ENCODE results near the gene RAD51B. TPM values are rescaled to one million over a fixed set of nuclear protein-coding genes. Genes with fewer than 3 reads are reported as not detected.

RAD51B gene
- total RNA-seq, 1 experiment from 2014 or later, result 14.2 TPM

DNA sequence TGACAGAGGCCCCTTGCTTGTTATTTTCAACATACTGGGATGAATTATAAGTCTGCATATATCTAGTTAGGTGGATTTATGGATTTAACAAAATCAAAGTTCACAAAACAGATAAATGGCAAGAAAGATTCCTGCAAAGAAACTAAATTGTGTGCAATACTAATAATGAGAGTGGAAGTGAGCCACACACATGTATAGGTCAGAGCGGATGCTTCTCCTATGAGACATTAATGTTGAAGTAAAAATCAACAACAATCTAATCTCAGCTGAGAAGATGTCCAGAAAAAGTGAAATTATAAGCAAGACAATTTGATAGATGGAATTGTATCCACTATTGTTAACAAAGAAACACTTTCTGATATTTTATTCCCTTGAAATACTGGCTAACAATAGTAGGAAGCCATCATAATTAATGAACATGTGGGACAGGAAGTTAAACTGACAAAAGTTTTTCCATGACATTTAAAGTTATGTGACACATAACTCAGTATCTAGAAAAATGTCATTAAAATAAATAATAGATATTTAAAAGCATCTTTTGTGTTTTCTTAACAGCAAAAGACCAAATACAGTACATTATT is 39.7 kb downstream of the RAD51B start (continued):
- TF ChIP-seq, protein P1, sequence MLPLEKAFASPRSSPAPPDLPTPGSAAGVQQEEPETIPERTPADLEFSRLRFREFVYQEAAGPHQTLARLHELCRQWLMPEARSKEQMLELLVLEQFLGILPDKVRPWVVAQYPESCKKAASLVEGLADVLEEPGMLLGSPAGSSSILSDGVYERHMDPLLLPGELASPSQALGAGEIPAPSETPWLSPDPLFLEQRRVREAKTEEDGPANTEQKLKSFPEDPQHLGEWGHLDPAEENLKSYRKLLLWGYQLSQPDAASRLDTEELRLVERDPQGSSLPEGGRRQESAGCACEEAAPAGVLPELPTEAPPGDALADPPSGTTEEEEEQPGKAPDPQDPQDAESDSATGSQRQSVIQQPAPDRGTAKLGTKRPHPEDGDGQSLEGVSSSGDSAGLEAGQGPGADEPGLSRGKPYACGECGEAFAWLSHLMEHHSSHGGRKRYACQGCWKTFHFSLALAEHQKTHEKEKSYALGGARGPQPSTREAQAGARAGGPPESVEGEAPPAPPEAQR (CRISPR knock-in tag; IDR thresholded peaks at IDR 0.05), result no peak
- TF ChIP-seq ZNF138 (CRISPR knock-in tag; conservative IDR thresholded peaks at IDR 0.05) (no peak), NFATC4 (CRISPR knock-in tag; IDR thresholded peaks at IDR 0.05) (no peak)

DNA sequence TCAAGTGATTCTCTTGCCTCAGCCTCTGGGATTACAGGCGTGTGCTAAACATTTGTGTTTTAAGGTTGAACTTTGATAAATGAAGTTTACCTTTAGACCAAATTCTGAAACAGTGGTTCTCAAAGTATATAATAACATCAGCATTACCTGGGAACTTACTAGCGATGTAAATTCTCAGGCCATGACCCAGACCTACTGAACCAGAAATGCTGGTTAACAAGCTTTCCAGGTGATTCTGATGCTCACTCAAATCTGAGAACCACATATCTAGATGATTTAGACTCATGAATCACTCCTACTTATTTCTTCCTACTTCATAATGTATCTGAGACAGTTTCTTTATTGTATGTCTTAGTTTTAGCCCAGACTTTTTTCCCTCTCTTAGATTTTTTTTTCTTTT is 43.6 kb downstream of the RAD51B start:
- ATAC-seq (no peak), DNase-seq (ENCODE audit: low spot score) (no peak)
- TF ChIP-seq ZNF138 (CRISPR knock-in tag; conservative IDR thresholded peaks at IDR 0.05), result no peak
- H3K4me1 Mint-ChIP-seq, result peaks cover 29% of the 10 kb centered on the region
- ChIA-PET POLR2A (no interaction called here), CTCF (no interaction called here)
- H3K27ac Mint-ChIP-seq, result no peak overlapping the region
- no peak overlapping the region for H3K4me3 Mint-ChIP-seq
- no peaks in the 10 kb centered on the region; the same call in 1 of the 2 replicates for H3K27me3 Mint-ChIP-seq (ENCODE audit: low read depth)
- H3K36me3 Mint-ChIP-seq, result peaks cover 26% of the 10 kb centered on the region
- H3K9me3 Mint-ChIP-seq, result peaks cover 18% of the 10 kb centered on the region

DNA sequence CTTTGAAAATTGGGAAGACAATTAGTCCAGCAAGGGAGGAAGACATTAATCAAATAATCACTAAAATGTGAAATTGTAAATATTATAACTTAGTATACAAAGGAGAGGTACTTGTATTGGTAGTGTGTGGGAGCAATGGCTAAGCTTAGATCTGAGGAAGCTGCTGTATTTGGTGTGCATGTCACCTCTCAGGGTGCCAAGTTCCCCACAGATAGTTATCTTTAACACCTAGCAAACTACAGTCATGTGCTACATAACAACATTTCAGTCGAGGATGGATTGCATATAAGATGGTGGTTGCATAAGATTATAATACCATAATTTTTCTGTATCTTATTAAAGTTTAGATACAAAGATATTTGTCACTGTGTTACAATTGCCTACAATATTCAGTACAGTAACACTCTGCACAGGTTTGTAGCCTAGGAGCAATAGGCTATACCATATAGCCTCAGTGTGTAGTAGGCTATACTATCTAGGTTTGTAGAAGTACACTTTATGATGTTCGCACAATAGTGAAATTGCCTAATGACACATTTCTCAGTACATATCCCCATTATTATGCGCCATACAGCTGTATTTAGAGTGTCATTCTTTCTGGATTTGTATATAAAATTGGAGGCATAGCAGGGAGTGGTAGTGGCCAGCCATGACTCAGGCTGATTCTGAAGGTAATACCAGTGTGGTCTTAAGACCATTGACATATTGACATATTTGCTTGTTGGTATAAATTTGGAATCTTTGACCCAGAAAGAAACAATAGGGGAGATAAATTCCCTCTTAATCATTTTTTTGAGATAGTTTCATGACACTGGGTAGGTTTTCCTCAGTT is 55.8 kb downstream of the RAD51B start:
- H3K27ac Mint-ChIP-seq, result no peak overlapping the region
- no peaks in the 10 kb centered on the region for H3K4me1 Mint-ChIP-seq
- DNase-seq (ENCODE audit: low spot score) (no peak), ATAC-seq (no peak)
- H3K27me3 Mint-ChIP-seq (ENCODE audit: low read depth), result no peaks in the 10 kb centered on the region
- no peak overlapping the region for H3K4me3 Mint-ChIP-seq
- POLR2A ChIA-PET, result no interaction called here
- peaks cover 5% of the 10 kb centered on the region; the same call in 1 of the 2 replicates for H3K9me3 Mint-ChIP-seq
- CTCF ChIA-PET, result no interaction called here
- TF ChIP-seq, protein P2, sequence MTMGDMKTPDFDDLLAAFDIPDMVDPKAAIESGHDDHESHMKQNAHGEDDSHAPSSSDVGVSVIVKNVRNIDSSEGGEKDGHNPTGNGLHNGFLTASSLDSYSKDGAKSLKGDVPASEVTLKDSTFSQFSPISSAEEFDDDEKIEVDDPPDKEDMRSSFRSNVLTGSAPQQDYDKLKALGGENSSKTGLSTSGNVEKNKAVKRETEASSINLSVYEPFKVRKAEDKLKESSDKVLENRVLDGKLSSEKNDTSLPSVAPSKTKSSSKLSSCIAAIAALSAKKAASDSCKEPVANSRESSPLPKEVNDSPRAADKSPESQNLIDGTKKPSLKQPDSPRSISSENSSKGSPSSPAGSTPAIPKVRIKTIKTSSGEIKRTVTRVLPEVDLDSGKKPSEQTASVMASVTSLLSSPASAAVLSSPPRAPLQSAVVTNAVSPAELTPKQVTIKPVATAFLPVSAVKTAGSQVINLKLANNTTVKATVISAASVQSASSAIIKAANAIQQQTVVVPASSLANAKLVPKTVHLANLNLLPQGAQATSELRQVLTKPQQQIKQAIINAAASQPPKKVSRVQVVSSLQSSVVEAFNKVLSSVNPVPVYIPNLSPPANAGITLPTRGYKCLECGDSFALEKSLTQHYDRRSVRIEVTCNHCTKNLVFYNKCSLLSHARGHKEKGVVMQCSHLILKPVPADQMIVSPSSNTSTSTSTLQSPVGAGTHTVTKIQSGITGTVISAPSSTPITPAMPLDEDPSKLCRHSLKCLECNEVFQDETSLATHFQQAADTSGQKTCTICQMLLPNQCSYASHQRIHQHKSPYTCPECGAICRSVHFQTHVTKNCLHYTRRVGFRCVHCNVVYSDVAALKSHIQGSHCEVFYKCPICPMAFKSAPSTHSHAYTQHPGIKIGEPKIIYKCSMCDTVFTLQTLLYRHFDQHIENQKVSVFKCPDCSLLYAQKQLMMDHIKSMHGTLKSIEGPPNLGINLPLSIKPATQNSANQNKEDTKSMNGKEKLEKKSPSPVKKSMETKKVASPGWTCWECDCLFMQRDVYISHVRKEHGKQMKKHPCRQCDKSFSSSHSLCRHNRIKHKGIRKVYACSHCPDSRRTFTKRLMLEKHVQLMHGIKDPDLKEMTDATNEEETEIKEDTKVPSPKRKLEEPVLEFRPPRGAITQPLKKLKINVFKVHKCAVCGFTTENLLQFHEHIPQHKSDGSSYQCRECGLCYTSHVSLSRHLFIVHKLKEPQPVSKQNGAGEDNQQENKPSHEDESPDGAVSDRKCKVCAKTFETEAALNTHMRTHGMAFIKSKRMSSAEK (CRISPR knock-in tag; IDR thresholded peaks at IDR 0.05; ENCODE audit: borderline replicate concordance), result no peak
- TF ChIP-seq, protein P3, sequence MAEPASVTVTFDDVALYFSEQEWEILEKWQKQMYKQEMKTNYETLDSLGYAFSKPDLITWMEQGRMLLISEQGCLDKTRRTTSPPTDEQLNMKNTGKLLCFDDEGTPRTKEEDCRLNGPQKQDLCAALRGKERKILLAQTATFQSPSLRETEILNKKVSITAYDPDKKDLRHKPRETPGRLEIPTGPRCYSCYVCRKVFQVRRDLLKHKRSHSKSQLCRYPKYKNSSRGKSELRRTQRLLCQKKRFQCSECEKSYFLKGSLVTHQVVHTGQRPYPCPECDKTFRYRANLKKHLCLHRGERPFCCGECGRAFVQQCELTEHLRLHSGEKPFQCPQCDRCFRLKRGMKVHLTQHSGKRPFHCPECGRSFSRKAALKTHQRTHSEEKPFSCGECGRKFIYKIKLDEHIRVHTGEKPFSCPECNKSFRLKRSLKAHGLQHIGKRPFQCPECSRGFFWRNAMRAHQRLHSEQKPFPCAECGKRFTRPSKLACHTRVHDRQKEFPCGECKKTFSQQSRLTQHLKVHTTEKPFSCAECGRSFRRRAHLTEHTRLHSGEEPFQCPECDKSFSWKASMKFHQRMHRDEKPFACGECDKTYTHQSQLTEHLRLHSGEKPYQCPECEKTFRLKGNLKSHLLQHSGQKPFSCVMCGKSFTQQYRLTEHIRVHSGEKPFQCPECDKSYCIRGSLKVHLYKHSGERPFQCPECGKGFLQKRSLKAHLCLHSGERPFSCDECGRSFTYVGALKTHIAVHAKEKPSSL (CRISPR knock-in tag; conservative IDR thresholded peaks at IDR 0.05), result no peak
- TF ChIP-seq CREB1 (CRISPR knock-in tag; IDR thresholded peaks at IDR 0.05), result no peak
- TF ChIP-seq TP53 (CRISPR knock-in tag; IDR thresholded peaks at IDR 0.05), result no peak
- no peak for TF ChIP-seq ZNF416 (CRISPR knock-in tag; IDR thresholded peaks at IDR 0.05)
- no peak for TF ChIP-seq ZNF317 (CRISPR knock-in tag; IDR thresholded peaks at IDR 0.05; ENCODE audit: borderline replicate concordance, low read depth)
- H3K36me3 Mint-ChIP-seq, result no peaks in the 10 kb centered on the region

DNA sequence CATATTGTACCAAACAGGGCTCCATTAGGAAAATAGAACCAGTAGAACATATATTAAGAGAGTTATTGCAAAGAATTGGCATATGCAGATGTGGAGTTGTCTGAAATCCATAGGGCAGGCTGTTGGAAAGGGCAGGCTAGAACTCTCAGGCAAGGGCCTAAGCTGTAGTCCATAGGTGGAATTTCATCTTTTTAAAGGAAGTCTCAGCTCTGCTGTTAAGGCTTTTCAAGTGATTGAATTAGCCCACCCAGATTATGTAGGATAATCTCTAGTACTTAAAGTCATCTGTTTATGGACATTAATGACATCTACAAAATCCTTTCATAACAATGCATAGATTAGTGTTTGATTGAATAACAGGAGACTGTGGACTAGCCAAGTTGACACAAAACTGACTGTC is 59.4 kb downstream of the RAD51B start:
- no peaks in the 10 kb centered on the region for H3K27me3 Mint-ChIP-seq (ENCODE audit: low read depth)
- no peaks in the 10 kb centered on the region for H3K36me3 Mint-ChIP-seq
- ChIA-PET POLR2A (interaction anchor here (0.7 kb wide), 1 partner anchor 670 kb away, joined by 3 read pairs; no protein-coding TSS in a partner anchor), CTCF (no interaction called here)
- no peaks in the 10 kb centered on the region for H3K9me3 Mint-ChIP-seq
- H3K4me1 Mint-ChIP-seq, result peaks cover 8% of the 10 kb centered on the region
- DNase-seq (ENCODE audit: low spot score), result no peak
- no peak for ATAC-seq
- H3K27ac Mint-ChIP-seq, result no peak overlapping the region
- H3K4me3 Mint-ChIP-seq, result no peak overlapping the region
- TF ChIP-seq, protein P4, sequence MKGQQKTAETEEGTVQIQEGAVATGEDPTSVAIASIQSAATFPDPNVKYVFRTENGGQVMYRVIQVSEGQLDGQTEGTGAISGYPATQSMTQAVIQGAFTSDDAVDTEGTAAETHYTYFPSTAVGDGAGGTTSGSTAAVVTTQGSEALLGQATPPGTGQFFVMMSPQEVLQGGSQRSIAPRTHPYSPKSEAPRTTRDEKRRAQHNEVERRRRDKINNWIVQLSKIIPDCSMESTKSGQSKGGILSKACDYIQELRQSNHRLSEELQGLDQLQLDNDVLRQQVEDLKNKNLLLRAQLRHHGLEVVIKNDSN (CRISPR knock-in tag; IDR thresholded peaks at IDR 0.05), result no peak
- TF ChIP-seq ZNF671 (CRISPR knock-in tag; IDR thresholded peaks at IDR 0.05) (no peak), JAZF1 (CRISPR knock-in tag; IDR thresholded peaks at IDR 0.05) (no peak), ATF1 (CRISPR knock-in tag; IDR thresholded peaks at IDR 0.05) (no peak), IRF2 (CRISPR knock-in tag; IDR thresholded peaks at IDR 0.05; ENCODE audit: borderline replicate concordance, low read depth) (no peak), FOXK1 (CRISPR knock-in tag; IDR thresholded peaks at IDR 0.05) (no peak)
- TF ChIP-seq, protein P5, sequence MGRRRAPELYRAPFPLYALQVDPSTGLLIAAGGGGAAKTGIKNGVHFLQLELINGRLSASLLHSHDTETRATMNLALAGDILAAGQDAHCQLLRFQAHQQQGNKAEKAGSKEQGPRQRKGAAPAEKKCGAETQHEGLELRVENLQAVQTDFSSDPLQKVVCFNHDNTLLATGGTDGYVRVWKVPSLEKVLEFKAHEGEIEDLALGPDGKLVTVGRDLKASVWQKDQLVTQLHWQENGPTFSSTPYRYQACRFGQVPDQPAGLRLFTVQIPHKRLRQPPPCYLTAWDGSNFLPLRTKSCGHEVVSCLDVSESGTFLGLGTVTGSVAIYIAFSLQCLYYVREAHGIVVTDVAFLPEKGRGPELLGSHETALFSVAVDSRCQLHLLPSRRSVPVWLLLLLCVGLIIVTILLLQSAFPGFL (CRISPR knock-in tag; IDR thresholded peaks at IDR 0.05; ENCODE audit: borderline replicate concordance), result no peak
- TF ChIP-seq, protein P6, sequence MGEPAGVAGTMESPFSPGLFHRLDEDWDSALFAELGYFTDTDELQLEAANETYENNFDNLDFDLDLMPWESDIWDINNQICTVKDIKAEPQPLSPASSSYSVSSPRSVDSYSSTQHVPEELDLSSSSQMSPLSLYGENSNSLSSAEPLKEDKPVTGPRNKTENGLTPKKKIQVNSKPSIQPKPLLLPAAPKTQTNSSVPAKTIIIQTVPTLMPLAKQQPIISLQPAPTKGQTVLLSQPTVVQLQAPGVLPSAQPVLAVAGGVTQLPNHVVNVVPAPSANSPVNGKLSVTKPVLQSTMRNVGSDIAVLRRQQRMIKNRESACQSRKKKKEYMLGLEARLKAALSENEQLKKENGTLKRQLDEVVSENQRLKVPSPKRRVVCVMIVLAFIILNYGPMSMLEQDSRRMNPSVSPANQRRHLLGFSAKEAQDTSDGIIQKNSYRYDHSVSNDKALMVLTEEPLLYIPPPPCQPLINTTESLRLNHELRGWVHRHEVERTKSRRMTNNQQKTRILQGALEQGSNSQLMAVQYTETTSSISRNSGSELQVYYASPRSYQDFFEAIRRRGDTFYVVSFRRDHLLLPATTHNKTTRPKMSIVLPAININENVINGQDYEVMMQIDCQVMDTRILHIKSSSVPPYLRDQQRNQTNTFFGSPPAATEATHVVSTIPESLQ (CRISPR knock-in tag; IDR thresholded peaks at IDR 0.05), result no peak
